Mesenchymal stem cell (in vitro differentiated cells and primary cell): Measurements from ENCODE around the gene RTN4.
A peak's percentile ranks its signal among the peaks of the same experiment; 100 is the strongest.

Experiments used
- DNase-seq: peaks from one replicate; pipeline ENCODE4 v3.0.0-alpha.2; 2013
- H2AFZ ChIP-seq: one replicate; pipeline ENCODE4 v1.6.1; 2013; ENCODE audit warnings: low read depth, mild to moderate bottlenecking, control low read depth, inconsistent platforms, low read length, moderate library complexity
- H2AK5ac ChIP-seq: 2 replicates; pipeline ENCODE4 v1.6.1; 2013; ENCODE audit warnings: low read length, moderate library complexity, mild to moderate bottlenecking, inconsistent platforms; ENCODE audit not compliant: severe bottlenecking
- H2BK120ac ChIP-seq: one replicate; pipeline ENCODE4 v1.6.1; 2013; ENCODE audit warnings: low read depth, mild to moderate bottlenecking, inconsistent platforms, low read length, moderate library complexity
- H2BK12ac ChIP-seq, 2 experiments: one replicate each; pipeline ENCODE4 v1.6.1; 2013; ENCODE audit warnings: inconsistent platforms in 2 of 2, low read length in 2 of 2, mild to moderate bottlenecking in 2 of 2, moderate library complexity in 2 of 2, control low read depth in 1 of 2
- H2BK15ac ChIP-seq: one replicate; pipeline ENCODE4 v1.6.1; 2013; ENCODE audit warnings: mild to moderate bottlenecking, low read depth, inconsistent platforms; ENCODE audit not compliant: poor library complexity, severe bottlenecking
- H2BK5ac ChIP-seq: 2 replicates; pipeline ENCODE4 v1.6.1; 2013; ENCODE audit warnings: low read depth, mild to moderate bottlenecking, low read length, control low read depth, inconsistent platforms; ENCODE audit not compliant: poor library complexity, severe bottlenecking
- H3K14ac ChIP-seq, 2 experiments: one replicate each; pipeline ENCODE4 v1.6.1; 2013; ENCODE audit warnings: inconsistent platforms in 2 of 2, low read length in 2 of 2, control low read depth in 1 of 2, mild to moderate bottlenecking in 1 of 2, moderate library complexity in 1 of 2
- H3K18ac ChIP-seq, 2 experiments: one replicate each; pipeline ENCODE4 v1.6.1; 2013; ENCODE audit warnings: inconsistent platforms in 2 of 2, low read length in 2 of 2, control low read depth in 1 of 2, low read depth in 1 of 2, mild to moderate bottlenecking in 1 of 2
- H3K23ac ChIP-seq, 2 experiments: one replicate each; pipeline ENCODE4 v1.6.1; 2013; ENCODE audit warnings: inconsistent platforms in 2 of 2, low read length in 2 of 2, mild to moderate bottlenecking in 2 of 2, moderate library complexity in 2 of 2, control low read depth in 1 of 2
- H3K27ac ChIP-seq: 2 replicates; pipeline ENCODE4 v1.5.1; 2013; ENCODE audit warnings: mild to moderate bottlenecking, moderate library complexity, low read length, control low read depth, inconsistent platforms; ENCODE audit not compliant: poor library complexity, severe bottlenecking
- H3K27me3 ChIP-seq, 2 experiments: 2 replicates each; pipeline versions ENCODE4 v1.6.1 to v1.7.0; 2013; ENCODE audit warnings: low read length in 2 of 2, mild to moderate bottlenecking in 2 of 2, moderate library complexity in 2 of 2, control low read depth in 1 of 2, inconsistent platforms in 1 of 2; ENCODE audit not compliant: control insufficient read depth in 1 of 2, insufficient read depth in 1 of 2
- H3K36me3 ChIP-seq, 2 experiments: 2 replicates each; pipeline versions ENCODE4 v1.6.1 to v1.7.0; 2013; ENCODE audit warnings: low read length in 2 of 2, control low read depth in 1 of 2, inconsistent platforms in 1 of 2, low read depth in 1 of 2, mild to moderate bottlenecking in 1 of 2; ENCODE audit not compliant: insufficient read depth in 2 of 2, control insufficient read depth in 1 of 2
- H3K4ac ChIP-seq, 2 experiments: one replicate each; pipeline ENCODE4 v1.6.1; 2013; ENCODE audit warnings: inconsistent platforms in 2 of 2, low read length in 2 of 2, mild to moderate bottlenecking in 2 of 2, moderate library complexity in 2 of 2, control low read depth in 1 of 2, low read depth in 1 of 2
- H3K4me1 ChIP-seq: 2 replicates; pipeline ENCODE4 v1.6.1; 2013; ENCODE audit warnings: low read depth, low read length, control low read depth; ENCODE audit not compliant: control insufficient read depth, insufficient read depth
- H3K4me2 ChIP-seq: 2 replicates; pipeline ENCODE4 v1.6.1; 2013; ENCODE audit warnings: low read length, mild to moderate bottlenecking, inconsistent platforms; ENCODE audit not compliant: poor library complexity, severe bottlenecking
- H3K4me3 ChIP-seq, 2 experiments: 2 replicates each; pipeline versions ENCODE4 v1.5.1 to v1.7.0; 2013; ENCODE audit warnings: low read length in 2 of 2, mild to moderate bottlenecking in 2 of 2, control low read depth in 1 of 2, low read depth in 1 of 2; ENCODE audit not compliant: insufficient read depth in 1 of 2
- H3K79me1 ChIP-seq: replicated peaks from 2 replicates; pipeline ENCODE4 v1.6.1; 2013; ENCODE audit warnings: mild to moderate bottlenecking, control low read depth, low read length, inconsistent platforms; ENCODE audit not compliant: poor library complexity, severe bottlenecking
- H3K9ac ChIP-seq: 2 replicates; pipeline ENCODE4 v1.7.0; 2013; ENCODE audit warnings: mild to moderate bottlenecking, low read length, moderate library complexity
- H3K9me3 ChIP-seq: 2 replicates; pipeline ENCODE4 v1.7.0; 2013; ENCODE audit warnings: mild to moderate bottlenecking, low read length; ENCODE audit not compliant: control insufficient read depth
- H4K8ac ChIP-seq: one replicate; pipeline ENCODE4 v1.6.1; 2013; ENCODE audit warnings: inconsistent platforms, mild to moderate bottlenecking, low read length, moderate library complexity
- H4K91ac ChIP-seq: one replicate; pipeline ENCODE4 v1.6.1; 2013; ENCODE audit warnings: mild to moderate bottlenecking, low read length, inconsistent platforms
- WGBS: methylation state at CpG from one replicate; pipeline ENCODE4 v1.1.7; 2013; ENCODE audit warnings: mixed read lengths; 5-methylcytosine and 5-hydroxymethylcytosine counted together

Gene RTN4

DNA sequence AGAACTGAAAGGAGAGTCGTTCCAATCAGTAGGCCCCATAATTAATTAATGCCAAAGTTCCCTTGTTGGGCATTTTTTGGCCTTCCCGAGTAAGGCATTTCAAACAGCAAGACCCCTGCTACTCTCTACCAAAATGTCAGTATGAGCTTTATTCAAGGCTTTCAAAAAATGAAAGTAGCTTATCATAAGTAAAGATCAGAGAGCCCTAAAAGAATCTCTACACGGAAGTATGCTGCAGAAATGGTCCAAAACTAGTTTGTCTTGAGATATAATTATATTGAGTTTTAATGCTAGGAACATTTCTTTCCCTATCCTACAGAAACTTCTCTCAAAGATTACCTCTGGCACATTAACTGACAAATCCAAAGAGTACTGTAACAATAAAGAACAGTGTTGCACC, 43.9 kb downstream of the RTN4 start:
- Histone ChIP-seq H2BK120ac (no peak overlapping the region), H2BK5ac (no peak overlapping the region), H3K9ac (peak overlapping the region; percentile 9), H3K9me3 (no peaks in the 10 kb centered on the region), H3K23ac (no peak overlapping the region), H3K27ac (no peak overlapping the region), H3K4me2 (no peak overlapping the region), H3K18ac (no peak overlapping the region), H2AK5ac (no peak overlapping the region), H3K4me1 (peaks cover 10% of the 10 kb centered on the region), H3K14ac (no peak overlapping the region), H4K8ac (no peak overlapping the region), H3K79me1 (no peaks in the 10 kb centered on the region), H2BK12ac (no peak overlapping the region), H3K4me3 (no peak overlapping the region), H2BK15ac (no peak overlapping the region), H2AFZ (no peak overlapping the region), H3K36me3 (no peaks in the 10 kb centered on the region), H3K27me3 (no peaks in the 10 kb centered on the region), H3K4ac (no peak overlapping the region), H4K91ac (no peak overlapping the region)
- 89% methylated on average over 1 of the region's 3 CpGs for WGBS
- DNase-seq, result no peak

DNA sequence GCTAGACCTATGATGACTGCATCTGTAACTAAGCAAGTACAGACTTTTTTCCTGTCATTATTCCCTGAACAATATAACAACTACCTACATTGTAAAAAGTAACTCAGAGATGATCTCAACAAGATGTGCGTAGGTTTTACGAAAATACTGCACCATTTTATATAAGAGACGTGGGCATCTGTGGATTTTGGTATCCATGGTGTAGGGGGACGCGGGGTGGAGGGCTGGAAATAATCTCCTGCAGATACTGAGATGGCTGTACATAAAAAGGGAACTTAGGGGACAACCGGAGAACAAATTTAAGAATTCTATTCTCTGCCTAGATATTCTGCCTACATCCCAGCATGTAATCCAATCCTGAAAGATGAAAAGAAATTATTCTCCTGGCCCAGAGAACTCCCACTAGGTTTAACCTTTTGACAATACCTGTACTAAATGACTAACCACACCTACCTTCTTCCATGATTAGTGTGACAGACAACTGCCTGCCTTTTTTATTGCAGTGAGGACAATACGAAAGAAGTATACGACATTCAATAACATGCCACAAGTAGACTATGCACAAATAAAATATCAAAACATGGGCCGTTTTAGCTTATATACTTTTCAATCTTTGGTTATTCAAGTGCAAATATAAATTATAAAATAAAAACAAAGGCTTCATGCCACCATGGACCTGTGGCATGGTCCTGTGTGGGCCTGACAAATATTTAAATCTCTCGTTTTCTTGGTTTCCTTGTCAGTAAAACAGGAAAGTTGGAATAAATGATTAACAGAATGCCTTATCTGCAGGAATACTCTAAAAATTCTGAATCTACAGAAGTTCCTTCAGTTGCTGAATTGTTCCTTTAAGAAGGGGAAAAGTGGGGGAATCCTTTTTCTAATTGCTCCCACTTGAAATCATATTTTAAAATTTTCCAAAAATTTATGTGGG, 46.3 kb downstream of the RTN4 start:
- H2BK120ac ChIP-seq, result no peak overlapping the region

DNA sequence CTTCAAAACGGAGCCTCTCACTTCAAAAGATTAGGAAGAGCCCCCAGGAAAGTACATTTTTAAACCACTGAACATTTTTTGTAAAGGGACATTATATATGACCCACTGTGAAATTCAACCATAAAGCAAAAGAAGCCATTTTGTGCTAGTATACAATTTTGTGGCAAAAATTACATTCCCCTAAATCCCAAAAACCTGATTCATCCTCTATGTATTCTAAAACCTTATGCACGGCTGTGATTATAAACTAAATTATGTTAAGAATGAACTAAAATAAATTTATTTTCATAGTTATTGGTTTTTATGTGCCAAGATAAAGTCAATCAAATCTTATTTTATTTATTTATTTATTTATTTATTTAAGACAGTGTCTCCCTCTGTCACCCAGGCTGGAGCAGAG, 48.5 kb downstream of the RTN4 start:
- Histone ChIP-seq H3K27me3 (no peaks in the 10 kb centered on the region), H2AK5ac (no peak overlapping the region), H2BK5ac (no peak overlapping the region), H2BK15ac (no peak overlapping the region), H3K18ac (no peak overlapping the region), H3K36me3 (no peaks in the 10 kb centered on the region), H3K9me3 (no peaks in the 10 kb centered on the region), H2BK12ac (no peak overlapping the region), H3K27ac (no peak overlapping the region), H3K23ac (no peak overlapping the region), H4K91ac (no peak overlapping the region), H3K4ac (no peak overlapping the region), H3K4me2 (no peak overlapping the region), H2BK120ac (no peak overlapping the region), H4K8ac (no peak overlapping the region), H3K79me1 (no peaks in the 10 kb centered on the region), H3K14ac (no peak overlapping the region), H3K4me3 (no peak overlapping the region), H3K9ac (peak overlapping the region; percentile 31), H2AFZ (no peak overlapping the region), H3K4me1 (peaks cover 4% of the 10 kb centered on the region)
- no CpG with 5 or more reads among the region's 2 CpGs for WGBS
- DNase-seq, result no peak

More for the DNA sequence above, 46.3 kb downstream of the RTN4 start:
- no peak overlapping the region for H3K14ac ChIP-seq
- H3K4me1 ChIP-seq, result peaks cover 4% of the 10 kb centered on the region
- no peak overlapping the region for H2AK5ac ChIP-seq
- 98% methylated on average over 7 of the region's 10 CpGs for WGBS
- H3K27ac ChIP-seq, result no peak overlapping the region
- H2AFZ ChIP-seq, result no peak overlapping the region
- H2BK15ac ChIP-seq, result no peak overlapping the region
- H3K79me1 ChIP-seq, result no peaks in the 10 kb centered on the region
- no peaks in the 10 kb centered on the region for H3K36me3 ChIP-seq
- no peak overlapping the region for H4K91ac ChIP-seq
- no peak overlapping the region for H3K4ac ChIP-seq
- no peak overlapping the region for H3K23ac ChIP-seq
- H2BK12ac ChIP-seq, result no peak overlapping the region
- no peak overlapping the region for H3K18ac ChIP-seq
- no peak overlapping the region for H3K9ac ChIP-seq
- no peak overlapping the region for H3K4me2 ChIP-seq
- no peak overlapping the region for H3K4me3 ChIP-seq
- no peak overlapping the region for H4K8ac ChIP-seq
- H3K9me3 ChIP-seq, result no peaks in the 10 kb centered on the region
- H2BK5ac ChIP-seq, result no peak overlapping the region
- DNase-seq, result no peak
- no peaks in the 10 kb centered on the region for H3K27me3 ChIP-seq

DNA sequence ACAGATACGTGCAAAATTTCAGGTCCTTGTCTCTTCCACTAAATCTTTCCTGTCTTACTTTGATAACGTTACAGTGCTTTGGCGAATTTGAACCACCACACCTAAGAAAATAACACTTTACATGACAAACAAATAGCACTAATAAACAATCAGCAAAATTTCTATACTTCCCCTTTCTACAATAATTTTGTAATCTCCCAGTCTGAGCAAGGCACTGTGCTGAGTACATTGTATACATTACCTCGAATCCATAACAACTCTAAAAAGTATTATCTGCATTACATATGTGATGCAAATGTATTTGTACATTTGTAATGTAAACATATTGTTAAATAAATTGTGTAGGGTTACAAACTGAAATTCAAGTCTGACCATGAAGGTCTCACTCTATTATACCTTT, 49.9 kb downstream of the RTN4 start:
- Histone ChIP-seq H3K23ac (no peak overlapping the region), H3K4me2 (no peak overlapping the region), H2BK5ac (no peak overlapping the region), H4K91ac (no peak overlapping the region), H4K8ac (no peak overlapping the region), H2BK120ac (no peak overlapping the region), H3K36me3 (peaks cover 0 to 5% of the 10 kb centered on the region in 2 experiments), H3K4me1 (peaks cover 6% of the 10 kb centered on the region), H3K4me3 (peak overlapping the region in 1 of 2 experiments; percentile 27), H3K9ac (peak overlapping the region; percentile 56), H3K79me1 (no peaks in the 10 kb centered on the region), H3K9me3 (no peaks in the 10 kb centered on the region), H3K18ac (no peak overlapping the region), H3K14ac (no peak overlapping the region), H2AK5ac (no peak overlapping the region), H3K27ac (no peak overlapping the region), H2AFZ (no peak overlapping the region), H3K4ac (no peak overlapping the region), H3K27me3 (no peaks in the 10 kb centered on the region), H2BK15ac (no peak overlapping the region), H2BK12ac (no peak overlapping the region)
- DNase-seq, result no peak
- 74% methylated on average over 3 of the region's 4 CpGs for WGBS
